ENCODE results near the gene VWCE. TPM values are rescaled to one million over a fixed set of nuclear protein-coding genes. Genes with fewer than 3 reads are reported as not detected.

The VWCE gene
- polyA plus RNA-seq, 1 donor from 2014 or later, result 9.8 TPM

DNA sequence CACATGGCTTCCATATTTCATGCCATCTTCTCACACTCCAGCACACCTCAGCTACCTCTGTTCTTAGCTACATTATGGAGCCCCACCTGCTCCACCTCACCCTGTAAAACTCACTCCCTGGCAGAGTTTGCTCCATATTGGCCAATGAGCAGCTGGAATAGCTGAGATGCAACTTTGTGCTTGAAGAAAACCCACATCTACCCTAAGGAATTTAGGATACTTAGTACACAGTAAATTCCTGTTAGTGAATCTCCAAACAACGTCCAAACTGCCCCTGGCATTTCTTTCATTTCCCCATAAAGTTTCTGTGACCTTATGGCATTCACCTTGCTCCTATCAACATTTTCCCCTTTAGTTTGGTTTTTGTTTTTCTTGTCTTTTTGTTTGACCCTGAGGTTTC lies 2.2 kb upstream of the VWCE start:
- Histone ChIP-seq H4K20me1 (ENCODE audit: insufficient read depth) (no peaks in the 10 kb centered on the region), H2AFZ (ENCODE audit: low read depth, low read length) (no peak overlapping the region), H3K9me2 (ENCODE audit: insufficient read depth, low read length) (no peaks in the 10 kb centered on the region), H3K9me3 (ENCODE audit: low read length) (no peaks in the 10 kb centered on the region), H3K9ac (ENCODE audit: low read length) (no peak overlapping the region), H3K79me2 (replicated peaks; ENCODE audit: insufficient read depth, low read length) (peaks cover 6% of the 10 kb centered on the region), H3K27ac (ENCODE audit: low read length) (no peak overlapping the region), H3K36me3 (ENCODE audit: insufficient read depth, low read length) (no peaks in the 10 kb centered on the region), H3K4me3 (ENCODE audit: low read length) (no peak overlapping the region), H3F3A (ENCODE audit: insufficient read depth, low read length, poor library complexity, severe bottlenecking) (no peaks in the 10 kb centered on the region), H3K27me3 (ENCODE audit: insufficient read depth, low read depth, low read length) (no peaks in the 10 kb centered on the region), H3K4me2 (ENCODE audit: low read length) (no peak overlapping the region)
- TF ChIP-seq EP300 (conservative IDR thresholded peaks at IDR 0.05; ENCODE audit: poor library complexity, severe bottlenecking) (no peak), TAF1 (IDR thresholded peaks at IDR 0.05; ENCODE audit: low read depth) (no peak), SMC3 (conservative IDR thresholded peaks at IDR 0.05; ENCODE audit: poor library complexity) (no peak)
- TF ChIP-seq, protein P1, sequence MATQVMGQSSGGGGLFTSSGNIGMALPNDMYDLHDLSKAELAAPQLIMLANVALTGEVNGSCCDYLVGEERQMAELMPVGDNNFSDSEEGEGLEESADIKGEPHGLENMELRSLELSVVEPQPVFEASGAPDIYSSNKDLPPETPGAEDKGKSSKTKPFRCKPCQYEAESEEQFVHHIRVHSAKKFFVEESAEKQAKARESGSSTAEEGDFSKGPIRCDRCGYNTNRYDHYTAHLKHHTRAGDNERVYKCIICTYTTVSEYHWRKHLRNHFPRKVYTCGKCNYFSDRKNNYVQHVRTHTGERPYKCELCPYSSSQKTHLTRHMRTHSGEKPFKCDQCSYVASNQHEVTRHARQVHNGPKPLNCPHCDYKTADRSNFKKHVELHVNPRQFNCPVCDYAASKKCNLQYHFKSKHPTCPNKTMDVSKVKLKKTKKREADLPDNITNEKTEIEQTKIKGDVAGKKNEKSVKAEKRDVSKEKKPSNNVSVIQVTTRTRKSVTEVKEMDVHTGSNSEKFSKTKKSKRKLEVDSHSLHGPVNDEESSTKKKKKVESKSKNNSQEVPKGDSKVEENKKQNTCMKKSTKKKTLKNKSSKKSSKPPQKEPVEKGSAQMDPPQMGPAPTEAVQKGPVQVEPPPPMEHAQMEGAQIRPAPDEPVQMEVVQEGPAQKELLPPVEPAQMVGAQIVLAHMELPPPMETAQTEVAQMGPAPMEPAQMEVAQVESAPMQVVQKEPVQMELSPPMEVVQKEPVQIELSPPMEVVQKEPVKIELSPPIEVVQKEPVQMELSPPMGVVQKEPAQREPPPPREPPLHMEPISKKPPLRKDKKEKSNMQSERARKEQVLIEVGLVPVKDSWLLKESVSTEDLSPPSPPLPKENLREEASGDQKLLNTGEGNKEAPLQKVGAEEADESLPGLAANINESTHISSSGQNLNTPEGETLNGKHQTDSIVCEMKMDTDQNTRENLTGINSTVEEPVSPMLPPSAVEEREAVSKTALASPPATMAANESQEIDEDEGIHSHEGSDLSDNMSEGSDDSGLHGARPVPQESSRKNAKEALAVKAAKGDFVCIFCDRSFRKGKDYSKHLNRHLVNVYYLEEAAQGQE (IDR thresholded peaks at IDR 0.05; ENCODE audit: borderline replicate concordance), result no peak
- TF ChIP-seq, protein P2, sequence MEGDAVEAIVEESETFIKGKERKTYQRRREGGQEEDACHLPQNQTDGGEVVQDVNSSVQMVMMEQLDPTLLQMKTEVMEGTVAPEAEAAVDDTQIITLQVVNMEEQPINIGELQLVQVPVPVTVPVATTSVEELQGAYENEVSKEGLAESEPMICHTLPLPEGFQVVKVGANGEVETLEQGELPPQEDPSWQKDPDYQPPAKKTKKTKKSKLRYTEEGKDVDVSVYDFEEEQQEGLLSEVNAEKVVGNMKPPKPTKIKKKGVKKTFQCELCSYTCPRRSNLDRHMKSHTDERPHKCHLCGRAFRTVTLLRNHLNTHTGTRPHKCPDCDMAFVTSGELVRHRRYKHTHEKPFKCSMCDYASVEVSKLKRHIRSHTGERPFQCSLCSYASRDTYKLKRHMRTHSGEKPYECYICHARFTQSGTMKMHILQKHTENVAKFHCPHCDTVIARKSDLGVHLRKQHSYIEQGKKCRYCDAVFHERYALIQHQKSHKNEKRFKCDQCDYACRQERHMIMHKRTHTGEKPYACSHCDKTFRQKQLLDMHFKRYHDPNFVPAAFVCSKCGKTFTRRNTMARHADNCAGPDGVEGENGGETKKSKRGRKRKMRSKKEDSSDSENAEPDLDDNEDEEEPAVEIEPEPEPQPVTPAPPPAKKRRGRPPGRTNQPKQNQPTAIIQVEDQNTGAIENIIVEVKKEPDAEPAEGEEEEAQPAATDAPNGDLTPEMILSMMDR (IDR thresholded peaks at IDR 0.05; ENCODE audit: poor library complexity, severe bottlenecking), result no peak

DNA sequence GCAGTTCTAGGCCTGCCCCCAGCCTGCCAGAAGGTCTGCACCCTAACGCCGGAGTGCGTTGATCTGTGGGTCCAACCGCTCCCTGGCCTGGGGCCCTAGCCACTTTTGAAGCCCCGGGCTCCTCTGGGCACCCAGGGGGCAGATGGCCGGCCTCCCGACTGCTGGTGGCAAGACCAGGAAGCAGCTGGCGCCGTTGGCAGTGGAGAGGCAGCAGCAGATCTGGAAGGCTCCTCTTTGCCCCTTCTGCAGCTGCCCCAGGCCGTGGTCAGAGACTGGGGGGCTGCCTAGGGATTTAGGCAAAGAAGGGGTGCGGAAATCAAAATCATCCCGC lies 445 bp upstream of the VWCE start:
- H3K9ac ChIP-seq (ENCODE audit: low read length), result peak overlapping the region; percentile 78
- peak overlapping the region; percentile 65 for H2AFZ ChIP-seq (ENCODE audit: low read depth, low read length)
- no peak for TF ChIP-seq MXI1 (conservative IDR thresholded peaks at IDR 0.05; ENCODE audit: poor library complexity, severe bottlenecking)
- no peak for TF ChIP-seq RAD21 (conservative IDR thresholded peaks at IDR 0.05)
- TF ChIP-seq EZH2 (IDR thresholded peaks at IDR 0.05; ENCODE audit: borderline replicate concordance, insufficient read depth, low read length, poor library complexity, severe bottlenecking), result no peak
- TF ChIP-seq SMC3 (conservative IDR thresholded peaks at IDR 0.05; ENCODE audit: poor library complexity), result no peak
- TF ChIP-seq EP300 (conservative IDR thresholded peaks at IDR 0.05; ENCODE audit: poor library complexity, severe bottlenecking), result no peak
- no peak for TF ChIP-seq POLR2AphosphoS5 (IDR thresholded peaks at IDR 0.05)
- TF ChIP-seq TAF1 (IDR thresholded peaks at IDR 0.05; ENCODE audit: low read depth), result no peak
- TF ChIP-seq, protein P2 (IDR thresholded peaks at IDR 0.05; ENCODE audit: poor library complexity, severe bottlenecking), result no peak
- TF ChIP-seq, protein P1 (IDR thresholded peaks at IDR 0.05; ENCODE audit: borderline replicate concordance), result no peak
- H3K27me3 ChIP-seq (ENCODE audit: insufficient read depth, low read depth, low read length), result no peaks in the 10 kb centered on the region
- H3K4me3 ChIP-seq (ENCODE audit: low read length), result peak overlapping the region; percentile 95
- no peaks in the 10 kb centered on the region for H3F3A ChIP-seq (ENCODE audit: insufficient read depth, low read length, poor library complexity, severe bottlenecking)
- peaks cover 6% of the 10 kb centered on the region for H3K79me2 ChIP-seq (replicated peaks; ENCODE audit: insufficient read depth, low read length)
- no peaks in the 10 kb centered on the region for H3K9me3 ChIP-seq (ENCODE audit: low read length)
- H3K4me2 ChIP-seq (ENCODE audit: low read length), result no peak overlapping the region
- H4K20me1 ChIP-seq (ENCODE audit: insufficient read depth), result no peaks in the 10 kb centered on the region
- H3K27ac ChIP-seq (ENCODE audit: low read length), result peak overlapping the region; percentile 49
- H3K9me2 ChIP-seq (ENCODE audit: insufficient read depth, low read length), result no peaks in the 10 kb centered on the region
- no peaks in the 10 kb centered on the region for H3K36me3 ChIP-seq (ENCODE audit: insufficient read depth, low read length)

Data from neural cell (in vitro differentiated cells).